GM19240 (cell line): ENCODE results near the gene KHK.
"Not testable (repeated sequence)": the region's sequence is repeated elsewhere in the genome, so short reads cannot be mapped to it uniquely, and the experiment has no call there.

Experiments used
- DNase-seq: peaks from one replicate; pipeline ENCODE4 v3.0.0; 2011; ENCODE audit warnings: low spot score; ENCODE audit not compliant: insufficient read length

KHK gene

GRCh38 chr2:27095745-27096651, 9.4 kb downstream of the KHK start:
- peak; percentile 91 for DNase-seq

GRCh38 chr2:27096748-27097297, 10.3 kb downstream of the KHK start:
- DNase-seq: no peak

GRCh38 chr2:27097341-27097740, 10.8 kb downstream of the KHK start:
- no peak for DNase-seq

GRCh38 chr2:27099334-27099955, 12.9 kb downstream of the KHK start:
- DNase-seq: no peak

GRCh38 chr2:27100036-27100435, 13.5 kb downstream of the KHK start:
- no peak for DNase-seq

GRCh38 chr2:27102329-27102728, 15.8 kb downstream of the KHK start:
- DNase-seq: no peak

- DNase-seq: no peak
These were observed 19.4 kb downstream of the KHK start for GRCh38 chr2:27105981-27106380.

GRCh38 chr2:27108221-27108620, 21.6 kb downstream of the KHK start:
- no peak for DNase-seq

GRCh38 chr2:27109083-27109482, 22.5 kb downstream of the KHK start:
- no peak for DNase-seq

- DNase-seq: not testable (repeated sequence)
These were observed 24.2 kb downstream of the KHK start for GRCh38 chr2:27110603-27111352.

GRCh38 chr2:27111392-27112078, 25.0 kb downstream of the KHK start:
- not testable (repeated sequence) for DNase-seq

GRCh38 chr2:27115519-27115918, 28.9 kb downstream of the KHK start:
- DNase-seq: no peak

GRCh38 chr2:27117995-27118524, 31.5 kb downstream of the KHK start:
- no peak for DNase-seq

- no peak for DNase-seq
These were observed 32.2 kb downstream of the KHK start, which contains the start of gene CGREF1 for GRCh38 chr2:27118525-27119329. Gene CGREF1 (minus strand): TSS chr2:27119128. CDS start chr2:27104366, 14,762 bp downstream.

GRCh38 chr2:27119330-27119670, 32.7 kb downstream of the KHK start:
- DNase-seq: not testable (repeated sequence)

GRCh38 chr2:27121906-27122305, 35.3 kb downstream of the KHK start:
- no peak for DNase-seq

GRCh38 chr2:27122791-27123190, 36.2 kb downstream of the KHK start:
- no peak for DNase-seq

GRCh38 chr2:27123302-27124150, 37.0 kb downstream of the KHK start, which contains the start of gene ABHD1:
Gene ABHD1 (plus strand): TSS chr2:27123815. CDS start chr2:27123949, 134 bp downstream.
- peak; percentile 29 for DNase-seq

- no peak for DNase-seq
These were observed 38.5 kb downstream of the KHK start for GRCh38 chr2:27125104-27125503.
